CD4-positive, CD25-positive, alpha-beta regulatory T cell (primary cell): ENCODE measurements around the gene SRRM3. TPM values are rescaled to one million over a fixed set of nuclear protein-coding genes. Genes with fewer than 3 reads are reported as not detected.
"Not testable (repeated sequence)": the region's sequence is repeated elsewhere in the genome, so short reads cannot be mapped to it uniquely, and the experiment has no call there.

Source experiments
- ATAC-seq, 2 donors: fragments of 150-1000 bp; cut with Tn5 transposase; one replicate each; pipeline ENCODE4 v1.10.0; 2021; ENCODE audit warnings: low read depth in 2 of 2, moderate number of reproducible peaks in 2 of 2, moderate library complexity in 1 of 2
- DNase-seq, 3 donors: peaks; one replicate each; pipeline versions ENCODE4 v3.0.0 to v3.0.0-alpha.2; 2012 to 2022; ENCODE audit warnings: mixed read lengths in 1 of 3
- H3K27ac ChIP-seq: one replicate; pipeline ENCODE4 v1.7.0; 2013; ENCODE audit warnings: mild to moderate bottlenecking, low read length; ENCODE audit not compliant: insufficient read depth, poor library complexity, severe bottlenecking
- H3K27me3 ChIP-seq: one replicate; pipeline ENCODE4 v1.7.0; 2013; ENCODE audit warnings: low read length; ENCODE audit not compliant: control insufficient read depth, insufficient read depth
- H3K36me3 ChIP-seq: one replicate; pipeline ENCODE4 v1.7.0; 2013; ENCODE audit warnings: mild to moderate bottlenecking, low read length, moderate library complexity; ENCODE audit not compliant: control insufficient read depth, insufficient read depth
- H3K4me1 ChIP-seq: 2 replicates; pipeline ENCODE4 v1.7.0; 2013; ENCODE audit warnings: mild to moderate bottlenecking, low read length; ENCODE audit not compliant: insufficient read depth, control insufficient read depth, poor library complexity, severe bottlenecking
- H3K4me3 ChIP-seq: one replicate; pipeline ENCODE4 v1.7.0; 2013; ENCODE audit warnings: low read depth, mild to moderate bottlenecking, low read length, moderate library complexity
- H3K9me3 ChIP-seq, 2 experiments: 1 replicate in 1 of 2; 2 replicates in 1 of 2; pipeline ENCODE4 v1.7.0; 2013; ENCODE audit warnings: low read length in 2 of 2, mild to moderate bottlenecking in 1 of 2, moderate library complexity in 1 of 2; ENCODE audit not compliant: control insufficient read depth in 2 of 2
- H3K27ac Mint-ChIP-seq, 3 donors: one replicate each; pipeline ENCODE4 v1.8.0; 2020 to 2022; ENCODE audit warnings: mild to moderate bottlenecking in 3 of 3, mixed read lengths in 3 of 3, moderate library complexity in 2 of 3
- H3K27me3 Mint-ChIP-seq: one replicate; pipeline ENCODE4 v1.8.0; 2022; ENCODE audit warnings: mild to moderate bottlenecking, mixed read lengths
- H3K36me3 Mint-ChIP-seq: one replicate; pipeline ENCODE4 v1.8.0; 2020; ENCODE audit warnings: mixed read lengths
- H3K4me1 Mint-ChIP-seq, 4 donors: one replicate each; pipeline ENCODE4 v1.8.0; 2020 to 2022; ENCODE audit warnings: mixed read lengths in 4 of 4, mild to moderate bottlenecking in 1 of 4
- H3K4me3 Mint-ChIP-seq, 4 donors: one replicate each; pipeline ENCODE4 v1.8.0; 2020 to 2022; ENCODE audit warnings: mild to moderate bottlenecking in 4 of 4, mixed read lengths in 4 of 4, moderate library complexity in 3 of 4
- H3K9me3 Mint-ChIP-seq, 7 donors: one replicate each; pipeline ENCODE4 v1.8.0; 2020 to 2022; ENCODE audit warnings: mixed read lengths in 7 of 7, mild to moderate bottlenecking in 3 of 7, moderate library complexity in 2 of 7
- polyA plus RNA-seq, 4 donors: library from polyadenylated mRNA; unstranded; fragments of 300-500 nt; fragmentation: Illumina TruSeq; gene quantifications; one replicate each; pipeline ENCODE4 v1.2.3, GENCODE V29; 2021
- total RNA-seq: library from RNA; stranded (reverse); gene quantifications from one replicate; pipeline ENCODE4 v1.2.3, GENCODE V29; 2022

The SRRM3 gene
- total and polyA plus RNA-seq, 5 donors from 2014 or later = not detected

DNA sequence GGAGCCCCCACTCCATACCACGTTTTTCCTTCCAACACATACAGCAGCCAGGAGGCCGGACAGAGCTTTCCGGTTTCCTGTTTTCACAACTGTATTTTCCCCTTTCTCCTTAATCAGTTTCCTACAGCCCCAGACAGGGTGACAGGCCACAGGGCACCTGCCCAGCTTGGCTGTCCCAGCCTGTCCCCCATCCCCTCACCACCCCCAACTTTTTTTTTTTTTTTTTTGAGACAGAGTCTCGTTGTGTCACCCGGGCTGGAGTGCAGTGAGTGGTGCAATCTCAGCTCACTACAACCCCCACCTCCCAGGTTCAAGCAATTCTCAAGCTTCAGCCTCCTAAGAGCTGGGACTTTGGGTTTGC is 90.5 kb downstream of the SRRM3 start:
- ATAC-seq (no peak), DNase-seq (no peak)
- Histone ChIP-seq H3K27me3 (no peaks in the 10 kb centered on the region), H3K27ac (no peak overlapping the region), H3K4me1 (peaks cover 8% of the 10 kb centered on the region), H3K36me3 (no peaks in the 10 kb centered on the region), H3K9me3 (no peaks in the 10 kb centered on the region), H3K4me3 (no peak overlapping the region)
- Mint-ChIP-seq H3K4me1 (peaks cover 0 to 9% (median 5%) of the 10 kb centered on the region in 4 donors), H3K9me3 (no peaks in the 10 kb centered on the region), H3K36me3 (no peaks in the 10 kb centered on the region), H3K27me3 (peaks cover 5% of the 10 kb centered on the region), H3K27ac (no peak overlapping the region), H3K4me3 (no peak overlapping the region)

DNA sequence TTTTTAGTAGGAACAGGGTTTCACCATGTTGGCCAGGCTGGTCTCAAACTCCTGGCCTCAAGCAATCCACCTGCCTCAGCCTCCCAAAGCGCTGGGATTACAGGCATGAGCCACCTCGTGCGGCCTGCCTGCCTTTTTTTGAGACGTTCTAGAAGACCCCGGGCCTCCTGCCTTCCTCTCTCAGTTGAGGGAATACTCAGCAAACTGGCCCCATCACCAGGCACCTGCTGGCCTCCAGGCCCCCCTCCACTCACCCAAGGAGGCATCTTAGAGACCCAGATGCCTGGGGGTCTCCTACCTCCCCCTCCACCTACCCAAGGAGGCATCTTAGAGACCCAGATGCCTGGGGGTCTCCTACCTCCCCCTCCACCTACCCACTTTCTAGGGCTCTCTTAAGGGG is 91.2 kb downstream of the SRRM3 start:
- not testable (repeated sequence) for H3K36me3 ChIP-seq, H3K27me3 Mint-ChIP-seq, H3K4me1 Mint-ChIP-seq, H3K36me3 Mint-ChIP-seq, H3K27me3 ChIP-seq, H3K9me3 ChIP-seq, ATAC-seq, H3K27ac Mint-ChIP-seq, H3K4me3 ChIP-seq, H3K27ac ChIP-seq, H3K9me3 Mint-ChIP-seq, DNase-seq, H3K4me3 Mint-ChIP-seq, H3K4me1 ChIP-seq

DNA sequence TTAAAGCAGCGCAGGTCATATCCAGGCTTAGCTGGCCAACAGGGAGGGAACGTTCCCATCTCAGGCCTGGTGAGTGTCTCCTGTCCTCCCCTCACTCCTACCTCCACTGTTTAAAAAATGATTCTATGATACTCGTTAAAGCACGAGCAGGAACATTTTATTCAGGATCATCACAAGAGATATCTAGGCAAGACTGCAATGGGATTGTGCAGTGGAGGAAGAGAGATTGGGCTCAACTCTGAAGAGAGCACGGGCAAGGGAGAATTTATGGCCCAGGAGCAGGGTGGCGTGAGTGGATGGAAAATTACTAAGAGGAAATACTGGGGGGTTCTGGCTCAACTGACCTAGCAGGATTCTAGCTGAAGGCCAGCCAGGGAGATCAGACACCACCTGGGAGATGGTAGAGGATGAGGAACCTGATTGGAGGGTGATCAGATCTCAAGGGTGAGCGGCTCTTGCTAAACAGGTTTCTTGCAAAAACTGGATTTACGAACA is 91.8 kb downstream of the SRRM3 start:
- no peak overlapping the region for H3K27ac Mint-ChIP-seq
- no peak overlapping the region for H3K4me3 Mint-ChIP-seq
- no peaks in the 10 kb centered on the region for H3K36me3 Mint-ChIP-seq
- DNase-seq = no peak
- ATAC-seq = no peak
- peaks cover 5% of the 10 kb centered on the region for H3K27me3 Mint-ChIP-seq
- no peaks in the 10 kb centered on the region for H3K9me3 Mint-ChIP-seq
- Histone ChIP-seq H3K4me3 (no peak overlapping the region), H3K36me3 (no peaks in the 10 kb centered on the region), H3K27ac (no peak overlapping the region), H3K4me1 (peaks cover 8% of the 10 kb centered on the region), H3K27me3 (no peaks in the 10 kb centered on the region), H3K9me3 (no peaks in the 10 kb centered on the region)
- H3K4me1 Mint-ChIP-seq = peaks cover 0 to 9% (median 5%) of the 10 kb centered on the region in 4 donors

DNA sequence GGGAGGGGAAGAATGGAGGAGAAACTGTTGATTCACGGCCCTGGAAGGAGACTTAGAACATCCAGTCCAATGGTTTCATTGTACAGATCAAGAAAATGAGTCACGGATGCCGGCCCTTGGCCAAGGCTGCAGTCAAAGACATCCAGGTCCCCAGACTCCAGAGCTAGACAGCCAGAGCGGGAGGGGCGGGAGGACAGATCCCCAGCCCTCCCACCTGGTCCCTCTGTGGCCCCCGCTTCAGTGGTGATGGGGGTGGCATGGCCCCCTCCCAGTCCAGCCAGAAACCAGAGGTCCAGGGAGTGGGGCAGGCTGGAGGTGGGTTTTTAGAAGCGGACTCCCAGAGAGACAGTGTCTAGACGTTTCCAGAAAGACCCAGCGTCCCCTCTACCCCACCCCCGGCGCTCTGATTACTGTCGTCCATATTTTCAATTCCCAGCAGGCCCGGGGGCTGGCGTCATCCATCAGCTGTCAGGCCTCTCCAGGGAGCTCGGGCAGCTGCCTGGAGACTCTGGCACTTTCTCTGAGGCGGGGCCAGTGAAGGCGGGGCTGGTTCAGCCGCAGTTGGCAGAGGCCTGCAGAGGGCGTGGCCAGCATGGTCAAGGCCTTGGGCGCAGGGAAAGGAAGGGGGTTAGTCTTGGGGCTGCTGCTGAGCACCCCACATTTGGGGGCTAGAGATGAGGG is 92.8 kb downstream of the SRRM3 start:
- H3K9me3 Mint-ChIP-seq = no peaks in the 10 kb centered on the region
- no peak overlapping the region for H3K27ac Mint-ChIP-seq
- ATAC-seq = no peak
- H3K36me3 ChIP-seq = no peaks in the 10 kb centered on the region
- H3K4me1 ChIP-seq = peaks cover 8% of the 10 kb centered on the region
- H3K27me3 Mint-ChIP-seq = peaks cover 5% of the 10 kb centered on the region
- H3K27me3 ChIP-seq = no peaks in the 10 kb centered on the region
- H3K9me3 ChIP-seq = no peaks in the 10 kb centered on the region
- no peak overlapping the region for H3K4me3 ChIP-seq
- no peak overlapping the region for H3K27ac ChIP-seq
- H3K36me3 Mint-ChIP-seq = no peaks in the 10 kb centered on the region
- peaks cover 0 to 9% (median 5%) of the 10 kb centered on the region in 4 donors for H3K4me1 Mint-ChIP-seq
- DNase-seq = no peak
- no peak overlapping the region for H3K4me3 Mint-ChIP-seq

DNA sequence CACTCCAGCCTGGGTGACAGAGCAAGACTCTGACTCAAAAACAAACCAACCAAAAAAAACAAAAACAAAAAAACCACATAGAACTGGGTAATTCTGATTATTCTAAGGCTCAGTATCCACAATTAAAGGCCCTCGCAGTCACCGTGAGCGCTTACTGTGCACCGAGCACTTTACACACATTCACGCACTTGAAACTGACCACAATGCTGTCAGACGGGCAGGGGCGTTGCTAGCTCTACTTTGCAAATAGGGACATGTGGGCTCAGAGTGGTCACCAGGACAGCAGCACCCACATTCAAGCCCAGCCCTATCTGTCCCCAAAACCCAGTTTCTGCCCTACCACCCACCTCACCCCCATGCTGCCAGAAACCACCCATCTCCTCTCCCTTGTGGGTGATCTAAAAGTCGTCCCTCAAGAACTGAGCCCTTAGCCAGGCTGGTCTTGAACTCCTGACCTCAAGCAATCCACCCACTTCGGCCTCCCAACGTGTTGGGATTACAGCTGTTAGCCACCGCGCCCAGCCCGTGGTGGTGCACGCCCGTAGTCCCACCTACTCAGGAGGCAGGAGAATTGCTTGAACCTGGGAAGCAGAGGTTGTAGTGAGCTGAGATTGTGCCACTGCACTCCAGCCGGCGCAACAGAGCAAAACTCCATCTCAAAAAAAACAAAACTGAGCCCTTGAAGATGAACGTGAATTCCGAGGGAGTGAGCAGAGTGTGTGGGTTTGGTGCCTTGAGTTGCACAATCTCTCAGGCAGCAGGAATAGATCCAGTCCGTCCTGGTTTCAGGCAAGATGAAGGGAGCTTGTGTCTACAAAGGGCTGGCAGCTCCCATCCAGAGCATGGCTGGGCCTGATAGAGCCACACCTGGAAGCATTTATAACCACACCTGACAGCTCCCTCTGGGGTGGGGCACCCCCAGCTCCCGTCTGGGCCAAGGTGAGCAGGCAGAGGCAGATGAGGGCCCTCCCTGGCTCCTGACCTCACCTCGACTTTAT is 95.3 kb downstream of the SRRM3 start:
- H3K36me3 Mint-ChIP-seq = no peaks in the 10 kb centered on the region
- H3K27ac ChIP-seq = no peak overlapping the region
- no peaks in the 10 kb centered on the region for H3K36me3 ChIP-seq
- DNase-seq (no peak), ATAC-seq (no peak)
- peaks cover 1% of the 10 kb centered on the region for H3K4me1 ChIP-seq
- H3K4me1 Mint-ChIP-seq = peaks cover 0 to 1% (median under 1%) of the 10 kb centered on the region in 4 donors
- no peaks in the 10 kb centered on the region for H3K9me3 Mint-ChIP-seq
- no peak overlapping the region for H3K4me3 Mint-ChIP-seq
- no peak overlapping the region for H3K4me3 ChIP-seq
- H3K27ac Mint-ChIP-seq = peak overlapping the region in 1 of 3 donors; percentile 60
- H3K27me3 ChIP-seq = no peaks in the 10 kb centered on the region
- no peaks in the 10 kb centered on the region for H3K27me3 Mint-ChIP-seq
- H3K9me3 ChIP-seq = no peaks in the 10 kb centered on the region

DNA sequence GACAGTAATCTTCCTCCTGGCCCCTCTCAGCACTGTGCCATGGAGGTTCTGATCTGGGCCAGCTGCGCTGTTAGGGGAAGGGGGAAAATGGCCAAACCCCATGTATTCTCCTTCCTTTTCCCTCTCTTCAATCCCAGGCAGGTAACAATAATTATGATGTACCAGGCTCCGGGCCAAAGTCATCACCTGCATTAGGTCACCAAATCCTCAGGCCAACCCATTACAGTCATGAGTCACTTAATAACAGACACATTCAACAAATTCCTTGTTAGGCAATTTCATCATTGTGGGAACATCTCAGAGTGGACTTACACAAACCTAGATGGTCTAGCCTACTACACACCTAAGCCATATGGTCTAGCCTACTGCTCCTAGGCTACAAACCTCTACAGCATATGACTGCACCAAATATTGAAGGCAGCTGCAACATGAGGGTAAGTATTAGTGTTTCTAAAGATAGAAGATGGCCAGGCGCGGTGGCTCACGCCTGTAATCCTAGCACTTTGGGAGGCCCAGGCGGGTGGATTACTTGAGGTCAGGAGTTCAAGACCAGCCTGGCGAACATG is 98.6 kb downstream of the SRRM3 start:
- ATAC-seq (no peak), DNase-seq (no peak)
- Mint-ChIP-seq H3K4me1 (peaks cover 0 to 19% (median 10%) of the 10 kb centered on the region in 4 donors), H3K9me3 (peaks cover 0 to 1% (median 0%) of the 10 kb centered on the region in 7 donors), H3K4me3 (peak overlapping the region in 1 of 4 donors; percentile 75), H3K27ac (no peak overlapping the region), H3K27me3 (peaks cover 5% of the 10 kb centered on the region), H3K36me3 (no peaks in the 10 kb centered on the region)
- Histone ChIP-seq H3K27ac (no peak overlapping the region), H3K4me3 (no peak overlapping the region), H3K27me3 (no peaks in the 10 kb centered on the region), H3K9me3 (no peaks in the 10 kb centered on the region), H3K4me1 (peaks cover 15% of the 10 kb centered on the region), H3K36me3 (no peaks in the 10 kb centered on the region)

DNA sequence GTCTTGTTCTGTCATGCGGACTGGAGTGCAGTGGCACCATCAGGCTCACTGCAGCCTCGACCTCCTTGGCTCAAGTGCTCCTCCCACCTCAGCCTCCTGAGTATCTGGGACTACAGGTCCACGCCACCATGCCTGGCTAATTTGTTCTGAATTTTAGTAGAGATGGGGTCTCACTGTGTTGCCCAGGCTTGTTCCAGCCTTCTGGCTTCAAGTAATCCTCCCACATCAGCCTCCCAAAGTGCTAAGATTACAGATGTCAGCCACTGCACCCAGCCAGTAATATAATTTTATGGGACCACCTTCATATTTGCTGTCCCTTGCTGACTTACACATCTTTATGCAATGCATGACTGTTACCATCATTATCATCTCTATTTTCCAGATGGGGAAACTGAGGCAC is 99.3 kb downstream of the SRRM3 start:
- Mint-ChIP-seq H3K27me3 (peaks cover 5% of the 10 kb centered on the region), H3K27ac (no peak overlapping the region), H3K4me3 (peak overlapping the region in 2 of 4 donors; percentile 8 to 41), H3K9me3 (peaks cover 0 to 1% (median 0%) of the 10 kb centered on the region in 7 donors), H3K36me3 (no peaks in the 10 kb centered on the region), H3K4me1 (peaks cover 0 to 19% (median 10%) of the 10 kb centered on the region in 4 donors)
- DNase-seq (no peak), ATAC-seq (no peak)
- Histone ChIP-seq H3K27me3 (no peaks in the 10 kb centered on the region), H3K9me3 (no peaks in the 10 kb centered on the region), H3K4me1 (peaks cover 15% of the 10 kb centered on the region), H3K4me3 (no peak overlapping the region), H3K36me3 (no peaks in the 10 kb centered on the region), H3K27ac (no peak overlapping the region)
